Lung (tissue), 12 donors: Measurements from ENCODE around the gene DHRS12. TPM values are rescaled to one million over a fixed set of nuclear protein-coding genes. Genes with fewer than 3 reads are reported as not detected.
A peak's percentile ranks its signal among the peaks of the same experiment; 100 is the strongest.

Experiments used
- ATAC-seq: fragments of 200-7000 bp; cut with Tn5 transposase; one replicate; pipeline ENCODE4 v1.9.1; 2020; ENCODE audit warnings: moderate number of reproducible peaks; ENCODE audit not compliant: insufficient read depth, low FRiP score
- DNase-seq, 3 donors: peaks; one replicate each; pipeline ENCODE4 v3.0.0-alpha.2; 2013 to 2017
- H3K27ac ChIP-seq, 2 donors: one replicate each; pipeline ENCODE4 v1.5.1; 2013; ENCODE audit warnings: mild to moderate bottlenecking in 2 of 2, moderate library complexity in 2 of 2, control low read depth in 1 of 2, inconsistent platforms in 1 of 2, low read depth in 1 of 2, low read length in 1 of 2
- H3K27me3 ChIP-seq, 3 donors: one replicate each; pipeline ENCODE4 v1.5.1; 2013; ENCODE audit warnings: low read length in 2 of 3; ENCODE audit not compliant: control insufficient read depth in 3 of 3, insufficient read depth in 3 of 3
- H3K36me3 ChIP-seq, 4 donors: one replicate each; pipeline ENCODE4 v1.5.1; 2013; ENCODE audit warnings: low read length in 4 of 4, mild to moderate bottlenecking in 1 of 4, moderate library complexity in 1 of 4; ENCODE audit not compliant: control insufficient read depth in 4 of 4, insufficient read depth in 4 of 4
- H3K4me1 ChIP-seq, 5 donors: one replicate each; pipeline ENCODE4 v1.5.1; 2013; ENCODE audit warnings: low read length in 5 of 5, mild to moderate bottlenecking in 2 of 5, moderate library complexity in 1 of 5; ENCODE audit not compliant: control insufficient read depth in 5 of 5, insufficient read depth in 5 of 5
- H3K4me3 ChIP-seq: one replicate; pipeline ENCODE4 v1.5.1; 2013; ENCODE audit warnings: mild to moderate bottlenecking, control low read depth, moderate library complexity
- H3K9ac ChIP-seq, 2 donors: one replicate each; pipeline ENCODE4 v1.5.1; 2013; ENCODE audit warnings: low read length in 2 of 2, control low read depth in 1 of 2; ENCODE audit not compliant: insufficient read depth in 1 of 2
- H3K9me3 ChIP-seq, 4 donors: one replicate each; pipeline ENCODE4 v1.5.1; 2013; ENCODE audit warnings: low read length in 3 of 4, mild to moderate bottlenecking in 1 of 4, moderate library complexity in 1 of 4; ENCODE audit not compliant: control insufficient read depth in 4 of 4, insufficient read depth in 3 of 4
- CTCF ChIP-seq: IDR thresholded peaks from 2 replicates; pipeline ENCODE4 v1.5.1; 2012; ENCODE audit warnings: mild to moderate bottlenecking; ENCODE audit errors: control extremely low read depth, extremely low read depth
- WGBS, 2 donors: extraction: QIAGEN DNeasy Blood & Tissue Kit; methylation state at CpG; one replicate each; pipeline ENCODE4 v1.1.7; 2013; 5-methylcytosine and 5-hydroxymethylcytosine counted together
- polyA plus RNA-seq, 2 donors: library from polyadenylated mRNA; stranded (reverse); fragments of 200-250 nt; gene quantifications; one replicate each; pipeline ENCODE4 v1.2.1, GENCODE V29; 2013
- total RNA-seq, 2 donors: library from RNA; depleted of rRNA in 1 of 2; stranded (reverse); fragments of >200 nt in 1 of 2; gene quantifications; one replicate each; pipeline ENCODE4 v1.2.1, GENCODE V29; 2014 to 2021
- donor health status: control.
- donor health status: control.
- donor health status: Bipolar disorder and iron deficiency.
- donor health status: healthy.
- donor health status: DM: yes; HTN: yes; CAD: no.

DHRS12 gene
- total and polyA plus RNA-seq, 4 donors: 8.5 to 17.9 (median 12.0) TPM

DNA sequence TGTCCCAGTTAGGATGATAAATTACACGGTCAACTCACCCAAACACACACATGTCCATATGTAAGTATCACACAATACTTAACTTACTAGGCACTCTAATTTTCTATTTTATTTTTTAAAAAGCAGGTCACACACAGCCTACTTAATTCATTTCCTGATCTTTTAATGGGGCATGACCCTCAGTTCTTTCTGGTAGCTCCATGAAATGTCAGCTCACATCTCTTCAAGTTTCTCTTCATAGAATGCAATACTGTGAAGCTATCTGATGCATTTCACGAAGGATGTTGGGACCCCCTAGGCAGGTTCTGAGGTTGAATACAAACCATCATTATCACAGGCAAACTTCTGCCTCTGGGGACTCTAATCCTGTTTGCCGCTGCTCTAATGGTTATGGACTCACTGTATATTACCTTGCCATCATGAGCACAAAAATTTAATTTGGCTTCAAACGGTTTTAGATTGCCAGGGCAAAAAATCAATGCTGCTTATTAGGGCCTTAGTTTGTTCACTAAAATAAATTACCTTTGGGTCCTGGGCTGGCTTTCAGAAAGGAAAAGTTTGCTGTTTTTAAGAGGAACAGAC is 16.1 kb upstream of the DHRS12 start:
- no peak for DNase-seq
- H3K9me3 ChIP-seq: no peaks in the 10 kb centered on the region
- peaks cover 0 to 5% (median 0%) of the 10 kb centered on the region in 3 donors for H3K27me3 ChIP-seq
- no peaks in the 10 kb centered on the region for H3K36me3 ChIP-seq
- 89 to 96% methylated on average over 4 of the region's 4 CpGs for WGBS, 2 donors
- no peak for ATAC-seq
- no peak overlapping the region for H3K4me3 ChIP-seq
- no peak for TF ChIP-seq CTCF
- peaks cover 0 to 8% (median 4%) of the 10 kb centered on the region in 5 donors for H3K4me1 ChIP-seq
- no peak overlapping the region for H3K27ac ChIP-seq
- H3K9ac ChIP-seq: no peak overlapping the region

DNA sequence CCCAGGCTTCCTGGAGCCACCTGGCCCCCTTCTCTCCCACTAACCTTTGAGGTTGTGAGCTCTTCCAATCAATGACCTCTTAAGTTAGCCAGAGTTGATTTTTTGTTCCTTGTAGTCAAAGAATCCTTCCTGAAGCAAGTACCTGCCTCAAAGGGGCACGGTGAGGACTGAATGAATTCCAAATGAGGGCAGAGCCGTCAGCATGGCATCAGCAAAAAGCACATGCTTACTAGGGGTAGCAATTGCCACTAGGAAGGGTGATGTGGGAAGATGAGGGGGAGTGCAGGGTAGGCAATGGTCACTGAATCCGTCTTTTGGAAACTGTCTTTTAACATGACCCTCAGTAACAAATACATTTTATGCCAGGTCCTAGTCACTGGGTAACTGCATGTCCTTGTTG is 15.6 kb upstream of the DHRS12 start:
- TF ChIP-seq CTCF: no peak
- no peaks in the 10 kb centered on the region for H3K9me3 ChIP-seq
- no peak overlapping the region for H3K27ac ChIP-seq
- H3K9ac ChIP-seq: no peak overlapping the region
- no peaks in the 10 kb centered on the region for H3K36me3 ChIP-seq
- peaks cover 0 to 8% (median 0%) of the 10 kb centered on the region in 5 donors for H3K4me1 ChIP-seq
- H3K4me3 ChIP-seq: no peak overlapping the region
- ATAC-seq (no peak), DNase-seq (no peak)
- 83 to 85% methylated on average over 3 of the region's 3 CpGs for WGBS, 2 donors
- peaks cover 0 to 5% (median 0%) of the 10 kb centered on the region in 3 donors for H3K27me3 ChIP-seq

DNA sequence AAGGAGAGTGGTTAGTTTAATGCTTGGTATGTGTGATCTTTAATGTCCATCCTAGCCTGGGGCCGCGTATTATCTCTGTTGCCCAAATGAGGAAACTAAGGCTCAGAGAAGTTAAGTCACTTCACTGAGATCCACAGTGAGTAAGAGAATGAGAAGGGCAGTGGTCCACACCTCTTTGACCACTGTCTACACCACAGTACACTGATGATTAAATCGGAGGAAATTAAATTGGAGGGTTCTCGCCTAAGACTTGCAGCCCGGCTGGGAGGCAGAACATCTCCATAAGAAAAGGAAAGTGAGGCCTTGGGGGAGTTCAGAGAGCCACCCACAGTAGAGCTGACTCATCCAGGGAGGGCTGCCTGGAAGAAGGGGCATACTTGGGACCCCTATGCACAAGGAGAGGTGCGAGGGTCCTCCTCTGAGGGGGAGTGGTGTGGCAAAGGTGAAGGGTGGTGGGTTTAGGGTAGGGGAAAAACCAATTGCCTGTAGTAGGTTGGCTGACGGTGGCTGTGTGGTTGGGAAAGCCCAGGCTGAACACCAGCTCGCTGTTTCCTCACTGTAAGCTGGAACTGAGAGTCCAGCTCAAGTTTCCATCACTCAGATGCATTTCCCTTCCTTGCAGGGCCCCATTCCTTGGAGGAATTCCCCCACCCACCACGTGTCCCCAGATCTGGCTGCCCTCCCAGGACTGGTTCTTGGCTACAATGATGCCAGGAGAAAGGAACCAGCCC is 15.0 kb upstream of the DHRS12 start:
- peaks cover 0 to 8% (median 0%) of the 10 kb centered on the region in 5 donors for H3K4me1 ChIP-seq
- peak in 1 of 3 donors; percentile 39 for DNase-seq

More for the DNA sequence above, 15.0 kb upstream of the DHRS12 start:
- no peak for TF ChIP-seq CTCF
- H3K9me3 ChIP-seq: no peaks in the 10 kb centered on the region
- peaks cover 0 to 5% (median 0%) of the 10 kb centered on the region in 3 donors for H3K27me3 ChIP-seq
- H3K4me3 ChIP-seq: no peak overlapping the region
- ATAC-seq: no peak
- 68 to 70% methylated on average over 9 of the region's 9 CpGs for WGBS, 2 donors
- H3K36me3 ChIP-seq: no peaks in the 10 kb centered on the region
- no peak overlapping the region for H3K9ac ChIP-seq
- no peak overlapping the region for H3K27ac ChIP-seq
